ENCODE measurements around the gene FRMPD4.

FRMPD4 gene

GRCh38 chrX:12685541-12685940 is 547.3 kb downstream of the FRMPD4 start:
- no peak for DNase-seq

- DNase-seq: no peak
Observed at GRCh38 chrX:12686331-12686730, 548.1 kb downstream of the FRMPD4 start.

GRCh38 chrX:12690646-12691045 is 552.4 kb downstream of the FRMPD4 start:
- no peak for DNase-seq

GRCh38 chrX:12693754-12694153 is 555.5 kb downstream of the FRMPD4 start:
- DNase-seq: no peak

GRCh38 chrX:12700745-12701144 is 562.5 kb downstream of the FRMPD4 start:
- DNase-seq: no peak

GRCh38 chrX:12701628-12702027 is 563.4 kb downstream of the FRMPD4 start:
- DNase-seq: peak; percentile 62 to 88

GRCh38 chrX:12702509-12703091 is 564.3 kb downstream of the FRMPD4 start:
- DNase-seq: peak; percentile 2 to 41

- DNase-seq: no peak
Observed at GRCh38 chrX:12704706-12705105, 566.4 kb downstream of the FRMPD4 start.

- no peak for DNase-seq
Observed at GRCh38 chrX:12709047-12709446, 570.8 kb downstream of the FRMPD4 start.

GRCh38 chrX:12711435-12712040 is 573.3 kb downstream of the FRMPD4 start:
- DNase-seq: no peak

GRCh38 chrX:12716574-12716973 is 578.3 kb downstream of the FRMPD4 start:
- DNase-seq: no peak

GRCh38 chrX:12719837-12720236 is 581.6 kb downstream of the FRMPD4 start:
- DNase-seq: no peak

- DNase-seq: no peak
Observed at GRCh38 chrX:12721042-12721441, 582.8 kb downstream of the FRMPD4 start.

GRCh38 chrX:12722314-12722713 is 584.0 kb downstream of the FRMPD4 start:
- no peak for DNase-seq

GRCh38 chrX:12741416-12741815 is 603.1 kb downstream of the FRMPD4 start:
- DNase-seq: peak in 1 of 2 experiments; percentile 6

- no peak for DNase-seq
Observed at GRCh38 chrX:12747433-12747832, 609.2 kb downstream of the FRMPD4 start.

- DNase-seq: no peak
Observed at GRCh38 chrX:12751887-12752286, 613.6 kb downstream of the FRMPD4 start.

GRCh38 chrX:12753366-12753765 is 615.1 kb downstream of the FRMPD4 start:
- DNase-seq: no peak

GRCh38 chrX:12758291-12758690 is 620.0 kb downstream of the FRMPD4 start:
- no peak for DNase-seq

- no peak for DNase-seq
Observed at GRCh38 chrX:12767856-12768255, 629.6 kb downstream of the FRMPD4 start.

- no peak for DNase-seq
Observed at GRCh38 chrX:12768491-12768890, 630.2 kb downstream of the FRMPD4 start.

GRCh38 chrX:12770440-12770839 is 632.2 kb downstream of the FRMPD4 start:
- DNase-seq: peak in 1 of 2 experiments; percentile 41

GRCh38 chrX:12771445-12772069 is 633.3 kb downstream of the FRMPD4 start:
- peak in 1 of 2 experiments; percentile 66 for DNase-seq
